ENCODE results near the gene HCN2. TPM values are rescaled to one million over a fixed set of nuclear protein-coding genes. Genes with fewer than 3 reads are reported as not detected.

HCN2 gene
- total RNA-seq, 5 donors from 2014 or later (not counting 1 experiment from before 2014, with no cell fraction given): 0.93 to 4.4 (median 3.6) TPM

- WGBS (ENCODE audit: insufficient coverage): 89% methylated on average over 7 of the region's 25 CpGs
- CTCF ChIA-PET: no interaction called here
- no peak overlapping the region for H3K27ac ChIP-seq (ENCODE audit: low read length)
Measured at GRCh38 chr19:570251-570686, 19.4 kb upstream of the HCN2 start.

GRCh38 chr19:570937-571565, 18.6 kb upstream of the HCN2 start:
- no peaks in the 10 kb centered on the region for H3K27me3 Mint-ChIP-seq
- Histone ChIP-seq H3K9me3 (no peaks in the 10 kb centered on the region), H3K4me3 (ENCODE audit: control insufficient read depth in 1 of 2, extremely low read depth in 1 of 2, low read length in 1 of 2) (peak overlapping the region; percentile 62 to 68), H3K36me3 (ENCODE audit: control insufficient read depth in 2 of 2, extremely low read depth in 1 of 2, insufficient read depth in 1 of 2, low read length in 1 of 2) (no peaks in the 10 kb centered on the region), H3K4me1 (ENCODE audit: control insufficient read depth in 1 of 2, extremely low read depth in 1 of 2, insufficient read depth in 2 of 2, low read length in 2 of 2) (peaks cover 14 to 46% of the 10 kb centered on the region in 2 experiments), H3K27me3 (replicated peaks in 1 of 2; ENCODE audit: control insufficient read depth in 2 of 2, extremely low read depth in 1 of 2, insufficient read depth in 2 of 2, low read length in 1 of 2) (no peaks in the 10 kb centered on the region), H3K27ac (ENCODE audit: low read length) (peak overlapping the region; percentile 91)
- peak overlapping the region; percentile 80 to 99 (median 93) for H3K4me3 Mint-ChIP-seq
- ChIA-PET POLR2A (no interaction called here), CTCF (no interaction called here)
- peaks cover 28 to 42% (median 29%) of the 10 kb centered on the region in 3 donors for H3K4me1 Mint-ChIP-seq
- no peaks in the 10 kb centered on the region for H3K9me3 Mint-ChIP-seq
- ATAC-seq (replicated peaks in 1 of 4): peak; percentile 19 to 36 (median 22)
- DNase-seq: peak in 34 of 35 experiments; percentile 35 to 77 (median 58)
- peak overlapping the region; percentile 95 to 97 for H3K27ac Mint-ChIP-seq
- H3K36me3 Mint-ChIP-seq: no peaks in the 10 kb centered on the region
- 2% methylated on average over 45 of the region's 45 CpGs for WGBS (ENCODE audit: insufficient coverage)

More at GRCh38 chr19:570251-570686, 19.4 kb upstream of the HCN2 start:
- ATAC-seq (replicated peaks in 1 of 4): no peak
- no peaks in the 10 kb centered on the region for H3K36me3 Mint-ChIP-seq
- peak overlapping the region; percentile 52 to 67 for H3K27ac Mint-ChIP-seq
- Histone ChIP-seq H3K4me1 (ENCODE audit: control insufficient read depth in 1 of 2, extremely low read depth in 1 of 2, insufficient read depth in 2 of 2, low read length in 2 of 2) (peaks cover 12 to 39% of the 10 kb centered on the region in 2 experiments), H3K36me3 (ENCODE audit: control insufficient read depth in 2 of 2, extremely low read depth in 1 of 2, insufficient read depth in 1 of 2, low read length in 1 of 2) (no peaks in the 10 kb centered on the region), H3K27me3 (replicated peaks in 1 of 2; ENCODE audit: control insufficient read depth in 2 of 2, extremely low read depth in 1 of 2, insufficient read depth in 2 of 2, low read length in 1 of 2) (no peaks in the 10 kb centered on the region), H3K4me3 (ENCODE audit: control insufficient read depth in 1 of 2, extremely low read depth in 1 of 2, low read length in 1 of 2) (no peak overlapping the region), H3K9me3 (no peaks in the 10 kb centered on the region)
- H3K4me3 Mint-ChIP-seq: peak overlapping the region in 1 of 3 donors; percentile 51
- POLR2A ChIA-PET: no interaction called here
- no peaks in the 10 kb centered on the region for H3K9me3 Mint-ChIP-seq
- peaks cover 28 to 37% (median 28%) of the 10 kb centered on the region in 3 donors for H3K4me1 Mint-ChIP-seq
- DNase-seq: peak in 1 of 35 experiments; percentile 21
- H3K27me3 Mint-ChIP-seq: no peaks in the 10 kb centered on the region

GRCh38 chr19:571566-571974, 18.1 kb upstream of the HCN2 start:
- Histone ChIP-seq H3K9me3 (no peaks in the 10 kb centered on the region), H3K27me3 (replicated peaks in 1 of 2; ENCODE audit: control insufficient read depth in 2 of 2, extremely low read depth in 1 of 2, insufficient read depth in 2 of 2, low read length in 1 of 2) (no peaks in the 10 kb centered on the region), H3K36me3 (ENCODE audit: control insufficient read depth in 2 of 2, extremely low read depth in 1 of 2, insufficient read depth in 1 of 2, low read length in 1 of 2) (no peaks in the 10 kb centered on the region), H3K4me3 (ENCODE audit: control insufficient read depth in 1 of 2, extremely low read depth in 1 of 2, low read length in 1 of 2) (peak overlapping the region; percentile 62 to 68), H3K27ac (ENCODE audit: low read length) (peak overlapping the region; percentile 91), H3K4me1 (ENCODE audit: control insufficient read depth in 1 of 2, extremely low read depth in 1 of 2, insufficient read depth in 2 of 2, low read length in 2 of 2) (peaks cover 17 to 51% of the 10 kb centered on the region in 2 experiments)
- Mint-ChIP-seq H3K27me3 (no peaks in the 10 kb centered on the region), H3K27ac (peak overlapping the region; percentile 95 to 97), H3K4me3 (peak overlapping the region; percentile 80 to 99 (median 93)), H3K9me3 (no peaks in the 10 kb centered on the region), H3K36me3 (no peaks in the 10 kb centered on the region), H3K4me1 (peaks cover 31 to 47% (median 32%) of the 10 kb centered on the region in 3 donors)
- DNase-seq: peak in 3 of 35 experiments; percentile 16 to 59 (median 27)
- ChIA-PET POLR2A (no interaction called here), CTCF (interaction anchor here in 1 of 2 donors (1.3 kb wide), 1 partner anchor 61 kb away, joined by 4 read pairs; no protein-coding TSS in a partner anchor)
- ATAC-seq (replicated peaks in 1 of 4): peak in 1 of 4 experiments; percentile 23
- 2% methylated on average over 9 of the region's 14 CpGs for WGBS (ENCODE audit: insufficient coverage)

- Mint-ChIP-seq H3K4me1 (peaks cover 35 to 52% (median 37%) of the 10 kb centered on the region in 3 donors), H3K9me3 (no peaks in the 10 kb centered on the region), H3K27ac (peak within 1 kb of the TSS; percentile 95 to 97), H3K27me3 (no peaks in the 10 kb centered on the region), H3K4me3 (peak within 1 kb of the TSS; percentile 80 to 99 (median 93)), H3K36me3 (no peaks in the 10 kb centered on the region)
- Histone ChIP-seq H3K27ac (ENCODE audit: low read length) (peak within 1 kb of the TSS; percentile 91), H3K4me1 (ENCODE audit: control insufficient read depth in 1 of 2, extremely low read depth in 1 of 2, insufficient read depth in 2 of 2, low read length in 2 of 2) (peaks cover 18 to 57% of the 10 kb centered on the region in 2 experiments), H3K9me3 (no peaks in the 10 kb centered on the region), H3K36me3 (ENCODE audit: control insufficient read depth in 2 of 2, extremely low read depth in 1 of 2, insufficient read depth in 1 of 2, low read length in 1 of 2) (no peaks in the 10 kb centered on the region), H3K27me3 (replicated peaks in 1 of 2; ENCODE audit: control insufficient read depth in 2 of 2, extremely low read depth in 1 of 2, insufficient read depth in 2 of 2, low read length in 1 of 2) (no peaks in the 10 kb centered on the region), H3K4me3 (ENCODE audit: control insufficient read depth in 1 of 2, extremely low read depth in 1 of 2, low read length in 1 of 2) (peak within 1 kb of the TSS; percentile 67 to 81)
- ATAC-seq (replicated peaks in 1 of 4) (peak; percentile 84 to 89 (median 88)), DNase-seq (peak; percentile 93 to 100 (median 99))
- under 1% methylated on average over 77 of the region's 79 CpGs for WGBS (ENCODE audit: insufficient coverage)
- CTCF ChIA-PET: interaction anchor here in 1 of 2 donors (0.6 to 1.3 kb wide), 2 partner anchors 61 to 91 kb away, joined by 4 to 5 read pairs; partner anchors contain the start of gene RNF126
- POLR2A ChIA-PET: interaction anchor here in 1 of 2 donors (0.7 kb wide), 1 partner anchor 58 kb away, joined by 3 read pairs; no protein-coding TSS in a partner anchor
Measured at GRCh38 chr19:572140-572742, 17.4 kb upstream of the HCN2 start, which contains the start of gene BSG. BSG (plus strand) TSS chr19:572596; CDS start chr19:572635, 39 bp downstream.

GRCh38 chr19:572743-573518, 16.8 kb upstream of the HCN2 start:
- Mint-ChIP-seq H3K9me3 (no peaks in the 10 kb centered on the region), H3K27me3 (no peaks in the 10 kb centered on the region), H3K4me3 (peak overlapping the region; percentile 80 to 99 (median 93)), H3K4me1 (peaks cover 35 to 53% (median 39%) of the 10 kb centered on the region in 3 donors), H3K27ac (peak overlapping the region in 1 of 2 donors; percentile 84), H3K36me3 (no peaks in the 10 kb centered on the region)
- ATAC-seq (replicated peaks in 1 of 4): no peak
- Histone ChIP-seq H3K27me3 (replicated peaks in 1 of 2; ENCODE audit: control insufficient read depth in 2 of 2, extremely low read depth in 1 of 2, insufficient read depth in 2 of 2, low read length in 1 of 2) (no peaks in the 10 kb centered on the region), H3K9me3 (no peaks in the 10 kb centered on the region), H3K36me3 (ENCODE audit: control insufficient read depth in 2 of 2, extremely low read depth in 1 of 2, insufficient read depth in 1 of 2, low read length in 1 of 2) (peaks cover 0 to 6% of the 10 kb centered on the region in 2 donors), H3K4me3 (ENCODE audit: control insufficient read depth in 1 of 2, extremely low read depth in 1 of 2, low read length in 1 of 2) (peak overlapping the region; percentile 67 to 81), H3K27ac (ENCODE audit: low read length) (peak overlapping the region; percentile 2), H3K4me1 (ENCODE audit: control insufficient read depth in 1 of 2, extremely low read depth in 1 of 2, insufficient read depth in 2 of 2, low read length in 2 of 2) (peaks cover 18 to 63% of the 10 kb centered on the region in 2 experiments)
- ChIA-PET POLR2A (interaction anchor here in 1 of 2 donors (0.7 kb wide), 1 partner anchor 58 kb away, joined by 3 read pairs; no protein-coding TSS in a partner anchor), CTCF (interaction anchor here in 1 of 2 donors (0.5 to 1.3 kb wide), 2 partner anchors 42 to 62 kb away, joined by 3 to 4 read pairs; no protein-coding TSS in a partner anchor)
- peak in 1 of 35 experiments; percentile 20 for DNase-seq
- under 1% methylated on average over 49 of the region's 55 CpGs for WGBS (ENCODE audit: insufficient coverage)

GRCh38 chr19:573519-573825, 16.2 kb upstream of the HCN2 start:
- 0% methylated on average over 1 of the region's 15 CpGs for WGBS (ENCODE audit: insufficient coverage)
- H3K4me1 ChIP-seq (ENCODE audit: control insufficient read depth in 1 of 2, extremely low read depth in 1 of 2, insufficient read depth in 2 of 2, low read length in 2 of 2): peaks cover 18 to 63% of the 10 kb centered on the region in 2 experiments
- ChIA-PET CTCF (no interaction called here), POLR2A (no interaction called here)
- no peak overlapping the region for H3K27ac ChIP-seq (ENCODE audit: low read length)
- Mint-ChIP-seq H3K27ac (no peak overlapping the region), H3K9me3 (no peaks in the 10 kb centered on the region), H3K27me3 (no peaks in the 10 kb centered on the region), H3K36me3 (no peaks in the 10 kb centered on the region), H3K4me1 (peaks cover 35 to 55% (median 42%) of the 10 kb centered on the region in 3 donors), H3K4me3 (peak overlapping the region; percentile 79 to 99 (median 80))
- DNase-seq: peak in 1 of 35 experiments; percentile 29
- H3K4me3 ChIP-seq (ENCODE audit: control insufficient read depth in 1 of 2, extremely low read depth in 1 of 2, low read length in 1 of 2): peak overlapping the region; percentile 67 to 81
- peaks cover 0 to 9% of the 10 kb centered on the region in 2 donors for H3K36me3 ChIP-seq (ENCODE audit: control insufficient read depth in 2 of 2, extremely low read depth in 1 of 2, insufficient read depth in 1 of 2, low read length in 1 of 2)
- ATAC-seq (replicated peaks in 1 of 4): no peak
- H3K27me3 ChIP-seq (replicated peaks in 1 of 2; ENCODE audit: control insufficient read depth in 2 of 2, extremely low read depth in 1 of 2, insufficient read depth in 2 of 2, low read length in 1 of 2): no peaks in the 10 kb centered on the region
- H3K9me3 ChIP-seq: no peaks in the 10 kb centered on the region
